Neutrophil (primary cell): ENCODE data around the gene CDK2.

Experiments used
- H3K27ac ChIP-seq: fragments of 200-600 bp; sonication (generic); 2 replicates; pipeline ENCODE4 v1.5.1; 2016; ENCODE audit warnings: mild to moderate bottlenecking, moderate library complexity
- H3K27me3 ChIP-seq: fragments of 200-600 bp; sonication (generic); 2 replicates; pipeline ENCODE4 v1.6.0; 2016; ENCODE audit warnings: mild to moderate bottlenecking
- H3K36me3 ChIP-seq: fragments of 200-600 bp; sonication (generic); 2 replicates; pipeline ENCODE4 v1.5.1; 2017
- H3K4me1 ChIP-seq, 2 experiments: fragments of 200-600 bp in 1 of 2; sonication (generic) in 1 of 2; 1 replicate in 1 of 2; 2 replicates in 1 of 2; pipeline versions ENCODE4 v1.5.1 to v1.6.1; 2013 to 2016; ENCODE audit warnings: low read depth in 1 of 2, low read length in 1 of 2, mild to moderate bottlenecking in 1 of 2, moderate library complexity in 1 of 2; ENCODE audit not compliant: control insufficient read depth in 1 of 2, insufficient read depth in 1 of 2
- H3K4me3 ChIP-seq, 2 experiments: fragments of 200-600 bp in 1 of 2; sonication (generic) in 1 of 2; 1 replicate in 1 of 2; 2 replicates in 1 of 2; pipeline ENCODE4 v1.5.1; 2013 to 2016; ENCODE audit warnings: low read depth in 1 of 2, low read length in 1 of 2, mild to moderate bottlenecking in 1 of 2, moderate library complexity in 1 of 2
- H3K9me3 ChIP-seq: fragments of 200-600 bp; sonication (generic); 2 replicates; pipeline ENCODE4 v1.5.1; 2016
- TF ChIP-seq, protein P1 (sequence below): fragments of 200-600 bp; sonication (generic); IDR thresholded peaks from 2 replicates; pipeline ENCODE4 v1.5.1; 2016; ENCODE audit warnings: antibody characterized with exemption

CDK2 gene

DNA sequence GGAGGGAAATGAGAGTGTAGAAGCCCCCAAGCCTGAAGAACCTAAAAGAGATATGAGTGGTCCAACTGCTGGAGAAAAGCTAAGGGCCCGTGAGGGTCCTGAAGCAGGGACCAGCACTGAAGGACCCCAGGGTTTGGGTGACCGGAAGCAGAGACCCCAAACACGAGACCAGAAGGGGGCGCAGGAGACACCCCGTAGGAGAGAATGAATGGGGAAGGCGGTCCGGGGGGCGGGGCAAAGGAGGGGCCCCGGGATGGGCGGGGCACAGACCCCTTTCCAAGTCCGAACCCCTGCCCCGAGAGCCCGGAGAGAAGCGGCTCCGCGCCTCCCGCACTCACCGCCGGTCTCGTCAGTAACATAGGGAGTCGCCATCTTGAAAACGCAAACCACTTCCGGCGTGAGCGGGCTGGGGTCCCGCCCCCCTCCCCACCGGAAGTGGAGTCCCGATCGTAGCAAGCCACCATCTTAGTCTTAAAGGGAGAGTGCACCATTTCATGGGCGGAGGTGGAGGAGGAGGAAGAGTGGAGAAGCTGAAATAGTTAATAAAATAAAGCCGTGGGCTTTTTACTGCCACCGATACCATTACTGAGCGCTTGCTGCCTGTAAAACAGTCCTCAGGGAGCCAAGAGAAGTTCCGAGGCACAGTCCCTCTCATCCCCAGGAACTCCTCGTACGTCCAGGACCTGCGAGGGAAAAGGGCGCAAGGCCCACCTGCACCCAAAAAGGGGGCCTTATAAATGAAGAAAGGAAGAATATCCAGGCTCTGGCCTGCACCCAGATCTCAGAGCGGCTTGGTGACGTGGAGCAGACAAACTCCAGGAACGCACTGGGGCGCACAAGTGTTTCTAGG is 39.7 kb upstream of the CDK2 start:
- peak overlapping the region; percentile 93 to 98 for H3K4me3 ChIP-seq
- H3K27ac ChIP-seq, result peak overlapping the region; percentile 95
- peaks cover 50% of the 10 kb centered on the region in 2 experiments for H3K4me1 ChIP-seq
- no peaks in the 10 kb centered on the region for H3K9me3 ChIP-seq
- H3K27me3 ChIP-seq, result no peaks in the 10 kb centered on the region
- H3K36me3 ChIP-seq, result no peaks in the 10 kb centered on the region
- TF ChIP-seq, protein P1, sequence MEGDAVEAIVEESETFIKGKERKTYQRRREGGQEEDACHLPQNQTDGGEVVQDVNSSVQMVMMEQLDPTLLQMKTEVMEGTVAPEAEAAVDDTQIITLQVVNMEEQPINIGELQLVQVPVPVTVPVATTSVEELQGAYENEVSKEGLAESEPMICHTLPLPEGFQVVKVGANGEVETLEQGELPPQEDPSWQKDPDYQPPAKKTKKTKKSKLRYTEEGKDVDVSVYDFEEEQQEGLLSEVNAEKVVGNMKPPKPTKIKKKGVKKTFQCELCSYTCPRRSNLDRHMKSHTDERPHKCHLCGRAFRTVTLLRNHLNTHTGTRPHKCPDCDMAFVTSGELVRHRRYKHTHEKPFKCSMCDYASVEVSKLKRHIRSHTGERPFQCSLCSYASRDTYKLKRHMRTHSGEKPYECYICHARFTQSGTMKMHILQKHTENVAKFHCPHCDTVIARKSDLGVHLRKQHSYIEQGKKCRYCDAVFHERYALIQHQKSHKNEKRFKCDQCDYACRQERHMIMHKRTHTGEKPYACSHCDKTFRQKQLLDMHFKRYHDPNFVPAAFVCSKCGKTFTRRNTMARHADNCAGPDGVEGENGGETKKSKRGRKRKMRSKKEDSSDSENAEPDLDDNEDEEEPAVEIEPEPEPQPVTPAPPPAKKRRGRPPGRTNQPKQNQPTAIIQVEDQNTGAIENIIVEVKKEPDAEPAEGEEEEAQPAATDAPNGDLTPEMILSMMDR, result peak; percentile 53

DNA sequence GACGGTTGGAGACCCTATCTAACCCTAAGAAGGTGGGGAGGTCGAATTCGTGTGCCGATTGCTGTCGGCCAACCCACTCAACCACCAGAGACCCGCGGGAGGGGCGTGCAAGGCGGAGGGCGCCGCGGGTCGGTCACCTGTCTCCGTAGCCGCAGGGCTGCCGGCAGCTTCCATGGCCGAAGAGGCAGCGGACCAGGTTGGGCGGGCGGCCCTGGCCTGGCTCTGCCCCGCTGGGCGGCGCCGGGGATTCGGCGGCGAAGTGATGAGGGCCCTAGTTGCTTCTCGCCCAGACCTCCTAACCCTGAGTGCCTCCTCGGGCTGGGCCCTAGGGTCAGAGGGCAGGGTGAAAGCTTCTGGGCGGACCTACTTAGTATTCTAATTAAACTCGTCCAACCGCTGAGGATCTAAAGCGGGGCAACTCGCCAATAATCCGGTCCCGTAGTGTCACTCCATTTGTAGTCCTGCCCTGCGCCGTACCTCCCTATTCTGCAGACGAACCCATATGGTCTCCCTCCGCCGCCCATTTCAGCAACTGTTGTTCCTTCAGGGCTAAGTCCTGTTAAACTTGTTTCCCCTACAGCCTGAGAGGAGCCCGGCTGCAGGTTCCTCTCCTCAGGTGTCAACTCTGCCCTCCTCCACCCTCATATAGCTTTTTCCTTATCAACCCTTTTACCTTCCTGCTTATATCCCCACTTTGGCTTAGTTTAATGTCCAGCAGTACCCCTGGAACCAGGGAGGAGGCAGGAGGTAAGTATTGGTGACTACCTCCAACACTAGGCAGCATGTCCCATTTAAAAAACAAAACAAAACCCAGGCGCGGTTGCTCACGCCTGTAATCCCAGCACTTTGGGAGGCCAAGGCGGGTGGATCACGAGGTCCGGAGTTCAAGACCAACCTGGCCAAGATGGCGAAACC is 38.8 kb upstream of the CDK2 start, which contains the start of gene PYM1:
PYM1 (minus strand) TSS at position 307 of the 915 bp plus-strand sequence; CDS start at position 174, 133 bp downstream.
- Histone ChIP-seq H3K27me3 (no peaks in the 10 kb centered on the region), H3K36me3 (no peaks in the 10 kb centered on the region), H3K4me3 (peak within 1 kb of the TSS; percentile 93 to 98), H3K27ac (peak within 1 kb of the TSS; percentile 95), H3K4me1 (peaks cover 54 to 55% of the 10 kb centered on the region in 2 experiments), H3K9me3 (no peaks in the 10 kb centered on the region)
- TF ChIP-seq, protein P1, result no peak

DNA sequence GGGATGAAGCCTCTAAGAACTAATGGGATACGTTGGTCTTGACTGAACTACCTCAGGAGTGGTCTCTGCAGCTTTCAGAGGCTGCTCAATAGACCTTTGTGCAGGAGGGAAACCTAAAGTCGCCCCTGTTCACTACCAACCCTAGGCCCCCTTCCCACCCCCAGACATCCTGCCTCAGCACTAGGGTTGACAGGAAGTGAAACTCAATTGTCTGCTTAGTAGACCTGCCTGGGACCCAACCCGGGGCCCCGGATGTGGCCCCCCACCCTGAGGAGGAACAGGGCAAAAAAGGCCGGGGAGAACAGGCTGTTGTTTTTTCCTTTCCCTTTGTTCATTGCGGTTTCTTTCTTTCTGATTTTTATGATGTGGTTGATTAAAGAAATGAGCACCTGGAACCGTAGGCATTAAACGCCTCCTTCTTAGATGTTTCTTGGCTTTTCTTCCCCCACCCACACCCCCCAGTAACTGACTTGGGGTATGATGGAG is 37.3 kb upstream of the CDK2 start:
- Histone ChIP-seq H3K27me3 (no peaks in the 10 kb centered on the region), H3K27ac (peak overlapping the region; percentile 60), H3K4me3 (no peak overlapping the region), H3K4me1 (peaks cover 69 to 70% of the 10 kb centered on the region in 2 experiments), H3K9me3 (no peaks in the 10 kb centered on the region), H3K36me3 (no peaks in the 10 kb centered on the region)
- TF ChIP-seq, protein P1, result no peak

DNA sequence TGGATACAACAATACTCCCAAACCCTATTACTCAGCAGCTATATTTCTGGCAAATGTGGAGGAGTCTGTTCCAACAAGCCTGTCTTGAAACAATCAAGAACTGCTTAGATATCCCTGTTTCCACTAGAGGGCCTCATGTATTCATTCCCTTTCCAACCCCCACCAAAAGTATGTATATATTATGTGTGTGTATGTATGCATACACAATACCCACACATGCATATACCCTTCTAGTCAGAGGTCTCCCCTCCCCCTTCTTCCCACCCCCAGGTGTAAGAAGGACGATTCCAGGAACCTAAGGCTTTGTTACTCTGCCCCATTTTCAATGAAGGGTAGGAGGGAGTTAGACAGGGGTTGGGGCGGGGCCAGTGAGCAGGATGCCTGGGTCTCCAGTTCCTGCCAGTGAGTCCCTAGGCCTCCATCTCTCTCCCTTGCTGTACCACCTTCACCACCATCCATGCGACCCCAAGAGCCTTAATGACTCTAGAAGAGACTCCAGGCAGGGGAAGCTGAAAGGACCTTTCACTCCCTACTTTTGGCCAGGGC is 35.8 kb upstream of the CDK2 start, which contains the start of gene DGKA:
DGKA (plus strand) TSS at position 392 of the 546 bp plus-strand sequence. CDS start 5,342 bp downstream, outside the sequence.
- no peaks in the 10 kb centered on the region for H3K9me3 ChIP-seq
- H3K27ac ChIP-seq, result peak within 1 kb of the TSS; percentile 95
- peaks cover 72 to 73% of the 10 kb centered on the region in 2 experiments for H3K4me1 ChIP-seq
- H3K27me3 ChIP-seq, result no peaks in the 10 kb centered on the region
- H3K36me3 ChIP-seq, result no peaks in the 10 kb centered on the region
- H3K4me3 ChIP-seq, result peak within 1 kb of the TSS; percentile 76 to 86
- TF ChIP-seq, protein P1, result no peak

DNA sequence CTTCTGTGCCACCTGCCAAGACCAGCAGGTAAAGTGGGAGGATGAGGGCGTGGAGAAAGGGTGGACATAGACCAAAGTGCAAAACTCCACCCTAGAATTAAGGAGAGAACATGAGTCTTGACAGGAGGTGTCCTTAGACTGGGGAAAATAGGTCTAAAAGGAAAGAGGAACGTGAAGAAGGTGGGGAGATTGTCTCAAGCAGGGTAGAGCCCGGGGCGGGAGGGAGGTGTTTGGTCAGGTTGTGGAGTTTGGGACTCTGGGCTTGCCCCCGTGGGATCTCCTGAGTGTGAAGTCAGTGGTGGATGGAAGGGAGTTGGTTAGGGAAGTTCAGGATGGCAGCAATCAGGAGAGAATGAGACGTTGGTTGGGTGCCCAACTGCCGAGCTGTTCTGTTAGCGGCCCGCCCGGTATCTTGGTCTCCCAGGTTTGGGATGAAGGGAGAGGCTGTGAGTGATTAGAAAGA is 35.3 kb upstream of the CDK2 start:
- Histone ChIP-seq H3K36me3 (peaks cover 1% of the 10 kb centered on the region), H3K4me1 (peaks cover 67 to 68% of the 10 kb centered on the region in 2 experiments), H3K9me3 (no peaks in the 10 kb centered on the region), H3K27me3 (no peaks in the 10 kb centered on the region), H3K27ac (peak overlapping the region; percentile 95), H3K4me3 (peak overlapping the region; percentile 76 to 86)
- TF ChIP-seq, protein P1, result no peak
